ENCODE results near the gene YES1. TPM values are rescaled to one million over a fixed set of nuclear protein-coding genes. Genes with fewer than 3 reads are reported as not detected.

Gene YES1
- total and polyA plus RNA-seq, 12 donors, result 11.5 to 84.1 (median 42.5) TPM

DNA sequence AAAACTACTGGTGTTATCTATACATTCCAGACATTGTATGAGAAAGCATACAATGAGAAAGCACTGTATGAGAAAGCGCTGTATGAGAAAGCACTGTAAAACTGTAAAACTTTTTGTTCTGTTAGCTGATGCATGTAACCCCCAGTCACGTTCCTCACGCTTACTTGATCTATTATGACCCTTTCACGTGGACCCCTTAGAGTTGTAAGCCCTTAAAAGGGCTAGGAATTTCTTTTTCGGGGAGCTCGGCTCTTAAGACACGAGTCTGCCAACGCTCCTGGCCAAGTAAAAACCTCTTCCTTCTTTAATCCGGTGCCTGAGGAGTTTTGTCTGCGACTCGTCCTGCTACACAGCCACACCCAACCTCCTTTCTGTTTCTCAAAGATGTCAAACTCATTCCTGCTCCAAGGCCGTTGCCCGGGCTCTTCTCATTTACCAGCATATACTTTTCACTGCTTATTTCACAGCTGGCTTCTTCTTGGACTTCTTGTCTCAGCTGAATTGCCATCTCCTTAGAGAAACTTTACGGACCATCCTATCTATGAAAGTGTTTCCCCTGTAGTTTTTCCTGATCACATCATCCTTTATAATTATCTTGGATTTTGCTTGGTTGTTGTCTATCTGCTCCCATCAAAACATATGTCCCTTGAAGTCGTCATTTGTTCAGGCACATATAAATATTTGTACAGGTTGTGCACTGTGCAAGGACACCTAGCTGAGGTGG is 29.8 kb upstream of the YES1 start:
- intact Hi-C loops (cut with DNase I), result no loop called here
- no peak for TF ChIP-seq POLR2A (IDR thresholded peaks at IDR 0.05)
- TF ChIP-seq, protein P1, sequence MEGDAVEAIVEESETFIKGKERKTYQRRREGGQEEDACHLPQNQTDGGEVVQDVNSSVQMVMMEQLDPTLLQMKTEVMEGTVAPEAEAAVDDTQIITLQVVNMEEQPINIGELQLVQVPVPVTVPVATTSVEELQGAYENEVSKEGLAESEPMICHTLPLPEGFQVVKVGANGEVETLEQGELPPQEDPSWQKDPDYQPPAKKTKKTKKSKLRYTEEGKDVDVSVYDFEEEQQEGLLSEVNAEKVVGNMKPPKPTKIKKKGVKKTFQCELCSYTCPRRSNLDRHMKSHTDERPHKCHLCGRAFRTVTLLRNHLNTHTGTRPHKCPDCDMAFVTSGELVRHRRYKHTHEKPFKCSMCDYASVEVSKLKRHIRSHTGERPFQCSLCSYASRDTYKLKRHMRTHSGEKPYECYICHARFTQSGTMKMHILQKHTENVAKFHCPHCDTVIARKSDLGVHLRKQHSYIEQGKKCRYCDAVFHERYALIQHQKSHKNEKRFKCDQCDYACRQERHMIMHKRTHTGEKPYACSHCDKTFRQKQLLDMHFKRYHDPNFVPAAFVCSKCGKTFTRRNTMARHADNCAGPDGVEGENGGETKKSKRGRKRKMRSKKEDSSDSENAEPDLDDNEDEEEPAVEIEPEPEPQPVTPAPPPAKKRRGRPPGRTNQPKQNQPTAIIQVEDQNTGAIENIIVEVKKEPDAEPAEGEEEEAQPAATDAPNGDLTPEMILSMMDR (IDR thresholded peaks at IDR 0.05), result no peak

DNA sequence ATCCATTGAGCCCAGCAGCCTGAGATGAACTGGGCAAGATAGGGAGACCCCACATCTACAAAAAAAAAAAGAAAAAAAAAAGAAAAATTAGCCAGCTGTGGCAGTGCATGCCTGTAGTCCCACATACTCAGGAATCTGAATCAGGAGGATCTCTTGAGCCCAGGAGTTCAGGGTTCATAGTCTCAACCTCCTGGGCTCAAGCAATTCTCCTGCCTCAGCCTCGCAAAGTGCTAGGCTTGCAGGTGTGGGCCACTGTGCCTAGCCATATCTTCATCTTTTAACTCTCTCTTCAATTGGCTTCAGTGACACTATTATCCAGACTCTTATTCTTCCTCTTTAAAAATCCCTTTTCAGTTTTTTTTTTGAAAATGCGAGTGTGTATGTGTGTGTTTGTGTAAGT is 28.5 kb upstream of the YES1 start:
- Histone ChIP-seq H3K27ac (peak overlapping the region in 2 of 5 donors; percentile 63 to 77), H3K4me1 (replicated peaks in 1 of 2) (peaks cover 7 to 20% of the 10 kb centered on the region in 2 donors), H3K9me3 (replicated peaks in 1 of 3) (no peaks in the 10 kb centered on the region), H3K36me3 (replicated peaks in 1 of 2) (no peaks in the 10 kb centered on the region), H3K4me3 (no peak overlapping the region), H3K27me3 (no peaks in the 10 kb centered on the region)
- intact Hi-C loops (cut with DNase I), result no loop called here
- TF ChIP-seq, protein P1 (IDR thresholded peaks at IDR 0.05), result no peak
- TF ChIP-seq POLR2A (IDR thresholded peaks at IDR 0.05), result no peak
- WGBS, 4 donors, result 85 to 98% (median 90%) methylated on average over 2 of the region's 2 CpGs
- no peak for DNase-seq

More for the DNA sequence above, 29.8 kb upstream of the YES1 start:
- no peak overlapping the region for H3K4me3 ChIP-seq
- no peaks in the 10 kb centered on the region for H3K36me3 ChIP-seq (replicated peaks in 1 of 2)
- DNase-seq, result no peak
- no peaks in the 10 kb centered on the region for H3K9me3 ChIP-seq (replicated peaks in 1 of 3)
- no peak overlapping the region for H3K27ac ChIP-seq
- no peaks in the 10 kb centered on the region for H3K27me3 ChIP-seq
- whole genome bisulfite sequencing, 4 donors, result 56 to 74% (median 67%) methylated on average over 15 of the region's 15 CpGs
- H3K4me1 ChIP-seq (replicated peaks in 1 of 2), result peaks cover 7 to 20% of the 10 kb centered on the region in 2 donors

DNA sequence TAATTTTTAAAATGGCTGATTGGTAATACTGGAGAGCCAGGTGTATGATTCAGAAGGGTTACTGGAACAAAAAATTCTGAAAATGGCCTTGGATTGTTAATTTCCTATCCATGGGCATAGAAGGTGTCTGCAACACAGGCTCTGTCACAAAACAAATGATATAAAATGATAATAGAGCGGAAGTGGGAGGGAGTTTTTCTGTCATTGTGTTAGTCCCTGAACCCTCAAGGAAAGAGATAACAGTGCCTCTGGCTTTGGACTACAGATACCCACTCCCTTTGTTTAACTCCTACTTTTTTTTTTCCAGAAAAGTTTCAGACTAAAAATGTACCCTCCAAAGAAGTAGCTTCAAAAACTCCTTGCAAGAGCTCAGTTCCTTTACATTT is 28.0 kb upstream of the YES1 start:
- Histone ChIP-seq H3K27me3 (no peaks in the 10 kb centered on the region), H3K9me3 (replicated peaks in 1 of 3) (no peaks in the 10 kb centered on the region), H3K36me3 (replicated peaks in 1 of 2) (no peaks in the 10 kb centered on the region), H3K4me3 (no peak overlapping the region), H3K27ac (peak overlapping the region; percentile 22 to 77 (median 63)), H3K4me1 (replicated peaks in 1 of 2) (peaks cover 7 to 20% of the 10 kb centered on the region in 2 donors)
- TF ChIP-seq POLR2A (IDR thresholded peaks at IDR 0.05), result no peak
- TF ChIP-seq, protein P1 (IDR thresholded peaks at IDR 0.05), result no peak
- DNase-seq, result no peak
- intact Hi-C loops (cut with DNase I), result no loop called here
- WGBS, 4 donors, result 18 to 38% (median 29%) methylated on average over 1 of the region's 1 CpG

DNA sequence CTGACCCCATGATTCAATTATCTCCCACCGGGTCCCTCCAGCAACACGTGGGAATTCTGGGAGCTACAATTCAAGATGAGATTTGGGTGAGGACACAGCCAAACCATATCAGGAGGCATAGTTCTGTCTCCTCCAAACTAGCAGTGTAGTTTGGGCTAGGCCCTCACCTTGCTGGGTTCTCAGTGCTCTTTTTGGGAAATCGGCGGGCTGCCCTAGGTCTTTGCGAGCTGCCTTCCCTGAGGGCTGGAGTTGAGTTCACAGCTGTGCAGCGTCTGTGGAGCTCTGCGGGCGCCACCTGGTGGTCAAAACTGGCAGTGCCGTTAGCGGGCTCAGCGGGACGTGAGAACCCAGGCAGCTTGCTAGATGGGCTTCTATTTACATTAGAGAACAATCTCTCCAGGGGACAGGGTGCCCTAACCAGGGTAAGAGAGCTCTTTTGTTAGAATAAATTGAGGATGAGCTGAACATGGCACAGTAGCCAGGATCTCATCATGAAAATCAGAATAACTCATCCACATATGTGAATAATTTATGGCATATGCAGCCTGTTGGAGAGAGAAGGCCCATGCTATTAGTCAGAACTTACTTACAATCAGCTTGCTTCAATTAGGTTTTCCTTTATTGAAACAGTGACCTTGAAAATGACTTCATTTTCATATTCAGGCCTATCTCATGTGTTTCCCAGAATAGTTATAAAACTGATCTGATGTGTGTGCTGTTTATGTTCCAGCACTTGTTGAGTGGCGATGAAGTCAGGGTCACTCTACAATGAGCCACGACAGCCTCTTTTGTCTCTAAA is 27.4 kb upstream of the YES1 start:
- intact Hi-C loops (cut with DNase I), result loop anchor here in 1 of 2 donors (5.0 to 10.0 kb wide), 2 partner anchors 102 to 215 kb away; no protein-coding TSS in a partner anchor
- WGBS, 4 donors, result 11 to 41% (median 14%) methylated on average over 4 to 14 of the region's 14 CpGs
- Histone ChIP-seq H3K27me3 (no peaks in the 10 kb centered on the region), H3K27ac (peak overlapping the region; percentile 22 to 77 (median 63)), H3K4me3 (no peak overlapping the region), H3K36me3 (replicated peaks in 1 of 2) (no peaks in the 10 kb centered on the region), H3K9me3 (replicated peaks in 1 of 3) (no peaks in the 10 kb centered on the region), H3K4me1 (replicated peaks in 1 of 2) (peaks cover 7 to 24% of the 10 kb centered on the region in 2 donors)
- peak; percentile 83 to 96 (median 91) for DNase-seq
- no peak for TF ChIP-seq POLR2A (IDR thresholded peaks at IDR 0.05)
- TF ChIP-seq, protein P1 (IDR thresholded peaks at IDR 0.05), result peak; percentile 90 to 99 (median 96)
